ENCODE measurements around the gene MRPL9. TPM values are rescaled to one million over a fixed set of nuclear protein-coding genes. Genes with fewer than 3 reads are reported as not detected.

MRPL9 gene
- total RNA-seq, 2 donors from 2014 or later: 39.1 TPM

DNA sequence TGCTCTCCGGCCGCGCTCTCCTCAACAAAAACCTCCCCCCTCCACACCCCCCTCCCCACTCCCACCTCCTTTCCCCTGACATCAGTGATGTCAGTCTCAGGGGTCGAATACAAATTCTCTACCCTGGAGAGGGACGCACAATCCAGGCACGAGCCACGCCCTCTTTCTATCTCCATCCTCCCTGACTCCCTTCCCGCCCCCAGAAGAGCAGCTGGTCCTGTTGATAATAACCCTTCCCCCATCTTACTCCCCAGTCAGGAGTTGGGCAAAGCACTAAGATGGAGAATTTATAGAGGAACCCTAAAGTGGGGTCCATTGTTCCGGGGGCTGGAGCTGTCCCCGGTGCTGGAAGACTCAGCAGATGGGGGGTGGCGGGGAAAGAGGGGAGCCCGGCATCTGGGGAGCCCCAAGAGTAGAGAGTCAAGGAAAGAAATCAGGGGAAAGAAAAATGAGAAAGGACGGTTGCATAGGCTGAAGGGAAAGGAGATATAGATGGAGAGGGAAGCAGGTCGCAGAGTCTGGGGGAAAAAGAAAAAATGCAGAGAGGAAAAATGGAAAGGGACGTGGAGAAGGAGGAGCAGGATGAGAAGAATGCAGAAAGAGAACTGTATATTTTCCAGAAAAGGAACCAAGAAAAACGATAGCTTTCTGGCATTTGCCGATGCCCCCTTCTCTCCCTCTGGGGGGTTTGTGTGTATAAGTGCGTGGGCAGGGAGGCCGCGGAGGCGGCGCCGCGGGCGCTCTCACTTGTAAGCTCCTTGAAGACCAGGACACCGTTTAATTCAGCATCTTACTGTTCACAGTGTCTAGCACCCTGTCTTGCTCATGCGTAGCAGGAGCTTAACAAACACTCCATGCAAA lies 46.3 kb downstream of the MRPL9 start, which contains the start of gene CELF3:
TSS of gene CELF3 (minus strand) at position 33 of the 861 bp plus-strand sequence. CDS start 783 bp downstream, outside the sequence.
- intact Hi-C loops (cut with DNase I): no loop called here
- ATAC-seq (peak in 1 of 2 donors; percentile 4), DNase-seq (no peak)

- ATAC-seq (no peak), DNase-seq (no peak)
- intact Hi-C loops (cut with DNase I): no loop called here
These were observed 46.9 kb downstream of the MRPL9 start for GRCh38 chr1:151716405-151716762.

DNA sequence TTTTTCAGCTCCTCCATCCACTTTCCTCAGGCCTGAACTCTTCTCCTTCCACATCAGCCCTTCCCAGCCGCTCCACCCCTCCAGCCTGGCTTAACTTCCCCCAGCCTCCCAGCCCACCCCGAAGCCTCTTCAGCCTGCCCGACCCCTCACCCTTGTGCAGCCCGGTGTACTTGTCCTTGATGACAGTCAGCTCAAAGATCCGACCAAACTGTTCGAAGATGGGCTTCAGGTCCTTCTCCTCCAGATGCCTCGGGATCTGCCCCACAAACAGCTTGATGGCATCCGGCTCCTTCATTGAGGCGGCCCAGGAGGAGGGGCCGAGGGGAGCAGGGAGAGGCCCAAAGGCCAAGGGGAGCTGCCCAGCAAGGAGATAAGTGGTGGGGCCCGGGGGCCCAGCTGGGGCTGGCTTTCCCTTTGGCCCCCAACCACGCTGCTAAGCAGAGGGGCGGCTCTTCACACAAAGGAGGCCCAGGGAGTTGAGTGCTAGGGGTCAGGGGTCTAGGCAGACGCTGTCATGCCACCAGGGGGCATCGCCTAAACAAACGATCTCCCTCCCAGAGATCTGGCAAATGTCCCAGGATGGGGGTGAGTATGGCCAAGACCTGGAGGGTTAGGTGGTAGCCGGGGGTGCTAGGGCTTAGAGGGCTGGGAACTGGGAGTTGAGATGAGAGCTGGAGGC lies 47.4 kb downstream of the MRPL9 start:
- no peak for ATAC-seq
- intact Hi-C loops (cut with DNase I): no loop called here
- no peak for DNase-seq

GRCh38 chr1:151714820-151715725 lies 48.2 kb downstream of the MRPL9 start:
- ATAC-seq (no peak), DNase-seq (no peak)
- intact Hi-C loops (cut with DNase I): no loop called here

DNA sequence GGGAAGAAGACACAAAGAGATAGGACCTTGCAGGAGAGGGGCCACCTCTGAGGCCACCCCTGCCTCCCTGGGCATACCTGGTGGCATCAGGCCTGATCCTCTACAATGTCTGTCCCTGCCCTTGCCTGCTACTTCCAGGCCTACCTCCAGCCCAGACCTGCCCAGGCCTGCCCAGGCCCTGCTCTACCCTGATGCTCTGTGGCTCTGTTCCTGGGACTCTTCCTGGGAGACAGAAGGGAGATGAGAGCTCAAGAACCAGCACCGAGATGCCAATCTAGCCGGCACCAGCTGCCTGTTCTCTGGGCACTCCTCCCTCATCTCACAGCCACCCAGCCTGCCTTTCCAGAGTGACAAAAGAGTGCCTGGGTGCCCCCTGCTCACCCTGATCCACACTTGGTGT lies 49.4 kb downstream of the MRPL9 start:
- ATAC-seq (no peak), DNase-seq (no peak)
- intact Hi-C loops (cut with DNase I): no loop called here

DNA sequence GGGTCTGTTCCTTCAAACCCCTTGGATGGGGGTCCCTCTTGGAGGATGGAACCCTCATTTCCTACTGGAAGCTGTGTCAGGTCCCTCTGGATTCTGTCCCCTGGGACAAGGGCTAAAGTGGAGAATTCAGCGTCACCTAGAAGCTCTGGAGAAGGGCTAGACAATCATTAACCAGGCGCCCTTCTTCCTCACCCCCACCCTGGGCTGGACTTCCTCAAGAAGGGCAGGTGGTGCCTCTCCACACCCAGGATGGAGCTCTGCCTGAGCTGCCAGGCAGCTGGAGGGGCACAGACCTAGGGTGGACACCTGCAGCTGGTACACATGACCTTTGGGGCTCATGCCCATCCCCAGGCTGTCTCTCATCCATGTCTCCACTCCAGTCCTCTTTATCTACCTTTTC lies 50.3 kb downstream of the MRPL9 start:
- DNase-seq (no peak), ATAC-seq (no peak)
- intact Hi-C loops (cut with DNase I): no loop called here

DNA sequence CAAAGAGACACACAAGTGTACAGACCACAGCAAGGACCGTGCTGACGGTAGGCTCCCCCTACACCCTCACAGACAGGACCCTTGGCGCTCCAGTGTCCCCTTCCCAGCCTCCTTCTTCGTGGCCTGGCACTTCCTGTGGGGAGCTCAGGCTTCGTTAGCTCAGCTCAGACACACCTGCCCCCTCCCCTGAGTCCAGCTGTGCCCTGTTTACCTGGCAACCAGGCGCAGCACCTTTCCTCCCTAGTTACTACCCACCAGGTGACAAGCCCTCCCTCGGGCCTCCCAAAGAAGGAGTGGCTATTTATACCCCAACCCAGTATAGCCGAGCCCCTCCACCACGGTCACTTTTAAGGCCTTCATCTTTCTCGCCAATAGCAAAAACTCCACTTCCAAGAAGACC lies 51.3 kb downstream of the MRPL9 start:
- intact Hi-C loops (cut with DNase I): no loop called here
- no peak for ATAC-seq
- no peak for DNase-seq

DNA sequence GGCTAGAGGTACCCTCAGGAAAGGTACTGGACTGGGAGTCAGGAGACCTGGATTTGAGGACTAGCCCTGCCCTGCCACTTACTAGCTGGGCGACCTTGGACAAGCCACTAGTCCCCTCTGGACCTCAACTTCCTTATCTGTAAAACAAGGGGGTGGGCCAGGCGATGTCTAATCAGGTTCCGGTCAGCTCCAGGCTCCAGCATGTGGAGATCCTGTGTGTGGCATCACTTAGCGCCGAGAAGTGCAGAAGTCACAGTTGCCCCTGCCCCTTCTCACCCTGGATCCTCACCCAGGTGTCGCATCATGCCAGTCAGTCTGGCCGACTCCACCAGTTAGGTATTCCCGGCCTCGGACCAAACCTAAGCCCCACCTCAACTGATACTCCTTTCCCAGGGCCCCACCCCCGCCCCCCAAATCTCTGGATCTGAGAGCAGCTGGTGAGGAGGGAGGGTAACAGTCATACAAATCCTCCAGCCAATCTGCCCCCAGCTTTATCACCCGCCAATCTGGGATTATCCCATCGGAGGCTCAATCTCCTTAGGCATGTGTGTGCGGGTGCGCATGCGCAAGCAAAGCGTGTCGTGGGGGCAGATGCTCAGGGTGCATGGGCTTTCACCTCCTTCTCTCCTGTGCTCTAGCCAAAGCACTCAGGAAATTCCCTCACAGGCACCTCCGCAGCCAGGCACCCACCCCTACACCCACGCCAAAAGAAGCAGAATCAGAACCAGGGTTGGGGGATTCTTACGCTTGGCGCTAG lies 52.1 kb downstream of the MRPL9 start:
- ATAC-seq: no peak
- no peak for DNase-seq
- intact Hi-C loops (cut with DNase I): no loop called here

DNA sequence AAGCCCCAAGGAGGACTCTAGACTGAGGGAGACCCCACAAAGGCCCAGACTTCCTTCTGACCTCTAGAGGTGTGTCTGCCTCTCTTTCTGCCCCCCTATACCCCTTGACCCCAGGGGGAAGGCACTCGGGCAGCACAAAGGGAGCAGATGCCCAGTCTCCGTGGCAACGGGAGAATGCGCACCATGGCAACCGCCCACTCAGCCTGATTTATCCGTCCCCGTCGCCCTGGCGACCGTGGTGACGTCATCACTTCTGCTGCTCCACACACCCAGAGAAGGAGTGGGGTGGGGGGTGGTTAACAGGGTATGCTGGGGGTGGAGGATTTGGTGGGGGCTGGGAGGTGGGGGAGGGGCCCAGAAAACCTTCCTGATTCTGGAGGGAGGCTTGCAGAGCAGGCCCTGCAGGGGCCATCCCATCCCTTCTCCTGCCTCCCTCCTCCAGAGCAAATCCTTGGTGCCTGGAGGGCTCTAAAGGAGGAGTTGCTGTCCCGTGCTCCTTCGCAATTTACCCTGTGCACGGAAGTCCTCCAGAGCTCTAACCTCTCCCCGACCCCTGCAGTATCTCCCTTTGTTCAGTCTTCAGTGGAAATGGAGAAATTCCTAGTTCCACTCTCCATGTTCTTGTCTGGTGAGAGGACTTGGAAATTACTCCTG lies 53.0 kb downstream of the MRPL9 start:
- intact Hi-C loops (cut with DNase I): no loop called here
- ATAC-seq (no peak), DNase-seq (no peak)

Other genes with a start within 250 kb of the MRPL9 start
- 1 to 10 TPM; 3.9 TPM for gene TUFT1, start 223.2 kb downstream of the MRPL9 start, total RNA-seq
- gene SNX27, start 151.4 kb downstream of the MRPL9 start, total RNA-seq: 10 to 100 TPM; 29.8 to 32.3 TPM
- not detected for gene CELF3, start 46.7 kb downstream of the MRPL9 start, total RNA-seq
- 1 to 10 TPM; 3.3 TPM for gene RIIAD1, start 42.0 kb downstream of the MRPL9 start, total RNA-seq
- 1 to 10 TPM; 4.4 to 6.7 TPM for gene TDRKH, start 27.0 kb upstream of the MRPL9 start, total RNA-seq
- under 1 TPM in 1 of 2 donors, not detected in 1; 0.29 TPM for gene LINGO4, start 41.9 kb upstream of the MRPL9 start, total RNA-seq
- 1 to 10 TPM; 2.3 to 6.1 TPM for gene RORC, start 68.3 kb upstream of the MRPL9 start, total RNA-seq
- gene C2CD4D, start 76.3 kb upstream of the MRPL9 start, total RNA-seq: not detected
- not detected for gene THEM5, start 90.2 kb upstream of the MRPL9 start, total RNA-seq
- 10 to 100 TPM; 14.7 to 17.6 TPM for gene THEM4, start 146.0 kb upstream of the MRPL9 start, total RNA-seq
- gene S100A10, start 230.4 kb upstream of the MRPL9 start, total RNA-seq: 100 to 1,000 TPM; 313 to 335 TPM

All from left cardiac atrium (tissue), 4 donors.